ENCODE measurements around the gene STAT3. TPM values are rescaled to one million over a fixed set of nuclear protein-coding genes. Genes with fewer than 3 reads are reported as not detected.
A peak's percentile ranks its signal among the peaks of the same experiment; 100 is the strongest.

Gene STAT3
- total and polyA plus RNA-seq, 9 of the 15 experiments (the other 6 are each of a cell fraction or from before 2014, with no cell fraction given) = 90.0 to 179 (median 114) TPM

DNA sequence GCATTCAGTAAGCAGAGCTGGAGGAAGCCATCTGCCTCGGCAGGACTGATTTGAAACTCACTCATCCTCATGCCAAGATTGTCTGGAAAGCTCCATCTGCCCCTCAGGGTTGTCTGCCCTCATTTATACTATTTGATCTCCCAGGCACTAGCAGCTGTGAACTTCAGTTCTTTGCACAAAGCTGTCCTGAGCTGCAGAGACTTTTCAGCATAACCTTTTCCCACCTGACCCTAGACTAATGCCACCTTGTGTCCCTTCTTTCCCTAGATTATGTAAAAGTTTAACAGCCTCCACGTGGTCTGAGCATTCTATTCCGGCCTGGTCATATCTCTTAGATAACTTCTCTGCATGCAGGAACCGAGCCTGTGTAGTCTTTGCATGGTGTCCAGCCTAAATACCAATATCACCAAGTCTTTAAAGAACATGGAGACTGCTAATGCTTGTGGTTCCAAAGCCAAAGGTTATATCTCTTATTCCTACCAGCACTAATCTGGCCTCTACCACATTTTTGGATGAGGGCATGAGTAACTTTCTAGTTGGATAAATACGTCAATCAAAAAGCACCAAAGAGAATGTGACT is 70.9 kb downstream of the STAT3 start (continued):
- TF ChIP-seq ZFP1 (CRISPR knock-in tag; IDR thresholded peaks at IDR 0.05) = no peak
- no peak for TF ChIP-seq YBX1 (IDR thresholded peaks at IDR 0.05)
- TF ChIP-seq ZNF146 (CRISPR knock-in tag; IDR thresholded peaks at IDR 0.05; ENCODE audit: unreplicated experiment) = no peak
- TF ChIP-seq CUX1 (CRISPR knock-in tag; IDR thresholded peaks at IDR 0.05) = peak; percentile 48; the same call in 1 of the 2 replicates
- TF ChIP-seq AFF4 (CRISPR knock-in tag; IDR thresholded peaks at IDR 0.05) = no peak
- TF ChIP-seq SMAD3 (CRISPR knock-in tag; conservative IDR thresholded peaks at IDR 0.05) = 0 out of 2 replicates have a peak, but pooled peaks have one; percentile 59
- TF ChIP-seq NR2C2 (CRISPR knock-in tag; IDR thresholded peaks at IDR 0.05) = no peak
- peak; percentile 71 for TF ChIP-seq NR2C2 (tag; IDR thresholded peaks at IDR 0.05)
- TF ChIP-seq MAZ (CRISPR knock-in tag; conservative IDR thresholded peaks at IDR 0.05 in 1 of 2, IDR thresholded peaks at IDR 0.05 in 1 of 2) = no peak; a peak in 1 of 4 replicates
- TF ChIP-seq MAFF (IDR thresholded peaks at IDR 0.05; ENCODE audit: low read length) = no peak
- no peak for TF ChIP-seq PHF21A (IDR thresholded peaks at IDR 0.05; ENCODE audit: borderline replicate concordance, low read depth)
- TF ChIP-seq HDAC6 (IDR thresholded peaks at IDR 0.05; ENCODE audit: low read depth, low read length) = no peak
- TF ChIP-seq, protein P1, sequence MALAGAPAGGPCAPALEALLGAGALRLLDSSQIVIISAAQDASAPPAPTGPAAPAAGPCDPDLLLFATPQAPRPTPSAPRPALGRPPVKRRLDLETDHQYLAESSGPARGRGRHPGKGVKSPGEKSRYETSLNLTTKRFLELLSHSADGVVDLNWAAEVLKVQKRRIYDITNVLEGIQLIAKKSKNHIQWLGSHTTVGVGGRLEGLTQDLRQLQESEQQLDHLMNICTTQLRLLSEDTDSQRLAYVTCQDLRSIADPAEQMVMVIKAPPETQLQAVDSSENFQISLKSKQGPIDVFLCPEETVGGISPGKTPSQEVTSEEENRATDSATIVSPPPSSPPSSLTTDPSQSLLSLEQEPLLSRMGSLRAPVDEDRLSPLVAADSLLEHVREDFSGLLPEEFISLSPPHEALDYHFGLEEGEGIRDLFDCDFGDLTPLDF (CRISPR knock-in tag; IDR thresholded peaks at IDR 0.05) = no peak
- TF ChIP-seq NUFIP1 (IDR thresholded peaks at IDR 0.05; ENCODE audit: partially characterized antibody) = no peak
- 0 out of 2 replicates have a peak, but pooled peaks have one; percentile 22 for TF ChIP-seq CTBP1 (IDR thresholded peaks at IDR 0.05; ENCODE audit: borderline replicate concordance)
- TF ChIP-seq FOXM1 (IDR thresholded peaks at IDR 0.05; ENCODE audit: low read depth) = no peak
- no peak for TF ChIP-seq FOXM1 (CRISPR knock-in tag; IDR thresholded peaks at IDR 0.05; ENCODE audit: low read depth)
- TF ChIP-seq ZNF586 (CRISPR knock-in tag; conservative IDR thresholded peaks at IDR 0.05) = no peak
- TF ChIP-seq NFE2L1 (tag; IDR thresholded peaks at IDR 0.05; ENCODE audit: borderline replicate concordance, low read depth) = no peak
- TF ChIP-seq ZNF121 (CRISPR knock-in tag; conservative IDR thresholded peaks at IDR 0.05) = no peak
